Liver (tissue), 3 donors: ENCODE data around the gene MSH4.
"Not testable (repeated sequence)": the region's sequence is repeated elsewhere in the genome, so short reads cannot be mapped to it uniquely, and the experiment has no call there.

Source experiments
- CTCF ChIP-seq: fragments of 150-350 bp; IDR thresholded peaks from 2 replicates; pipeline ENCODE4 v1.5.1; 2017; ENCODE audit warnings: improper control_type of control experiment, low read depth, low read length; ENCODE audit not compliant: missing input control
- FOXA1 ChIP-seq: IDR thresholded peaks from 2 replicates; pipeline ENCODE4 v1.6.1; 2016; ENCODE audit warnings: antibody characterized with exemption
- GABPA ChIP-seq, 2 donors: IDR thresholded peaks in 1 of 2; conservative IDR thresholded peaks in 1 of 2; 2 replicates each; pipeline ENCODE4 v1.6.1; 2016; ENCODE audit warnings: antibody characterized with exemption in 2 of 2, mild to moderate bottlenecking in 1 of 2, moderate library complexity in 1 of 2
- MAX ChIP-seq: IDR thresholded peaks from 2 replicates; pipeline ENCODE4 v1.6.1; 2016; ENCODE audit warnings: antibody characterized with exemption
- REST ChIP-seq: IDR thresholded peaks from 2 replicates; pipeline ENCODE4 v1.6.1; 2016; ENCODE audit warnings: antibody characterized with exemption, mild to moderate bottlenecking
- SP1 ChIP-seq: IDR thresholded peaks from 2 replicates; pipeline ENCODE4 v1.6.1; 2018; ENCODE audit warnings: antibody characterized with exemption, mild to moderate bottlenecking
- TAF1 ChIP-seq: conservative IDR thresholded peaks from 2 replicates; pipeline ENCODE4 v1.6.1; 2016; ENCODE audit warnings: antibody characterized with exemption, mild to moderate bottlenecking
- YY1 ChIP-seq: IDR thresholded peaks from 2 replicates; pipeline ENCODE4 v1.6.1; 2016; ENCODE audit warnings: antibody characterized with exemption, mild to moderate bottlenecking
- ZBTB33 ChIP-seq: IDR thresholded peaks from 2 replicates; pipeline ENCODE4 v1.6.1; 2016; ENCODE audit warnings: antibody characterized with exemption
- donor health status: healthy.
- donor health status: healthy.

GRCh38 chr1:75758543-75758942 is 38.1 kb upstream of the MSH4 start:
- TF ChIP-seq YY1; GABPA (IDR thresholded peaks at IDR 0.05 in 1 of 2, conservative IDR thresholded peaks at IDR 0.05 in 1 of 2); CTCF; FOXA1; SP1; MAX; REST; TAF1; ZBTB33: not testable (repeated sequence)
